Cerebellar cortex (tissue), 1 donor: ENCODE results near the gene ARL6IP6.
A peak's percentile ranks its signal among the peaks of the same experiment; 100 is the strongest.
"Not testable (repeated sequence)": the region's sequence is repeated elsewhere in the genome, so short reads cannot be mapped to it uniquely, and the experiment has no call there.

ENCODE experiments used
- DNase-seq: peaks from one replicate; pipeline ENCODE4 v3.0.0-alpha.2; 2015; ENCODE audit warnings: low spot score

ARL6IP6 gene

DNA sequence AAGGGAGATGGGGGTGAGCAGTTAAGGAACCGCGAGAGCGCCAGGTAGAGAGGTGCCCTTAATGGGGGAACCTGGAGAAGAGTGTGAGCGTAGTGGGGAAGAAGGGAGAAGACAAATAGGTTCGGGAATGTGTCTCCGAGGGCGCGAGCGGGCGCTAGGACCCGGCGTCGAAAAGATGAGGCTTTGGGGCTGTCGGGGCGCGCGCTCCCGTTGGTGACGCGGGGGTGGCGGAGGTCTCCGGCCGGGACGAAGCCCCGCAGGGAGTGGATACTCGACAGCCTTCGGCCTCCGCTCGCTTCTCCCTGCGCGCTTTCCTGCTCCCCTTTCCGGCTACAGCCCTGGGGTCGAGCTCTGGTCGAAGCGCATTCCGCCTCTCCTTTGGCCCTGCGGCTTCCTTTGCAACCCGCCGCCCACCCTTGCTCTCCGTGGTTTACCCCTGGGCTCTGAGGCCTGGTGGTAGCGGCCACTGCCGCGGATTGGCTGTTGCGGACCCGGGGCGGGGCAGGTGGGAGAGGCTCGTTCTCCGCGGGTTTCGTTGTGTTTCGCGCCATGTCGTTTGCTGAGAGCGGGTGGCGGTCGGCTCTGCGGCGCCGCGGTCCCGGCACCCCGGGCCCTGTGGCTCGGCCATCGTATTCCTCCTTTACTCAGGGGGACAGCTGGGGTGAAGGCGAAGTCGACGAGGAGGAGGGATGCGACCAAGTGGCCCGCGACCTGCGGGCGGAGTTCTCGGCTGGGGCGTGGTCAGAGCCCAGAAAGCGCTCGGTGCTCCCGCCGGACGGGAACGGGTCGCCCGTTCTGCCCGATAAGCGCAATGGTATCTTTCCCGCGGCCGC lies at the start of gene ARL6IP6:
Gene ARL6IP6, plus strand, starts transcription at position 545 of the 833 bp plus-strand sequence. Its CDS starts 5 bp downstream, at position 550.
- peak; percentile 94 for DNase-seq

DNA sequence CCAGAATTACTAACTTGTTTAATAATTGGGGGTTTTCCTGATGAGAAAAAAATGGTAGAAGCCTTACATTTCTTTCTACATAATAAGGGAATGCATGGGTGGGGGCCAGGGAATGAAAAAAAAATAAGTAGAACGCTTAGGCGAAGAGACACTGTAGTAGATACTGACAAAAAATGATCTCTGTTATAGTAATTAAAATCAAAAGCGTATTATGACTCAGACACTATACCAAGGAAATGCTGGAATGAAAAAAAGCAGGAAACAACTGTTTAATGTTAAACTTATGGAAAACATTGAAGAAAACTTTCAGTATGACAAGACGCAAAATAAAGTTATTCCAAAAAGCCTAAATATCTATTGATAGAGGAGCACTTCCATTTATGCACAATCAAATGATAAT lies 44.1 kb upstream of the ARL6IP6 start:
- DNase-seq = no peak

DNA sequence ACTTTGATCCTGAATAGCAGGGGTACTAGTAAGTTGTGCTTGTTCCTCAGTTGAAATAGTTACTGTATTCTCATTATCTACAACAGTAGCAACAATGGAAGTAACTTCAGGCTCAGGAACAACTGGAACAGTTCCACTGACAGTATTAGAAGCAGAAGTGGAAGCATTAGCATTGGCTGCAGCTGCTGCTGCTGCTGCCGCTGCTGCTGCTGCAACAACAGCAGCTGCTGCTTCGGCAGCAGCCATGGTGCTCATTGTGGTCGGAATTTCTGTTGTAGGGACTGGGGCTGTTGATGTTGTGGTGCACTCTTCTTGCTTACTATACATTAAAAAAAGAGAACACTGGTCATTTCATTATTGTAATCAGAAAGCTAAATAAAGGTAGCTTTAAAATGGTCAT lies 42.0 kb upstream of the ARL6IP6 start:
- DNase-seq = no peak

DNA sequence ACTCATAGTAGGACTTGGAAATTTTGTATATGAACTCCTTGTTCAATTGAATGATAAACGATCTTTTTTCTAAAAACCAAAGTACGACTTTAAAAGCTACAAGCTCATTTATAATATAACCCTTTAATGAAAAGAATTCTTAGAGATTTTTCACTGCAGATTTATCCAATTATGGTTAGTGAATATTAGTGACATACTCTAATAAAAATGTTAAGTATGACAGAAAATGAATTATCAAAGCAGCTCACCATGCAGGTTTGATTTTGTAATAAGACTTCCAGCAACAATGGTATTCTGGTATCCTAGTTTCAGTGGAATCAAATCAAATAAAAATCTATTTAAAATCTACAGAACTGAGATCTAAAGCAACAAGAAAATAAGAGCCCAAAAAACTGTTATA lies 39.6 kb upstream of the ARL6IP6 start:
- DNase-seq = no peak

DNA sequence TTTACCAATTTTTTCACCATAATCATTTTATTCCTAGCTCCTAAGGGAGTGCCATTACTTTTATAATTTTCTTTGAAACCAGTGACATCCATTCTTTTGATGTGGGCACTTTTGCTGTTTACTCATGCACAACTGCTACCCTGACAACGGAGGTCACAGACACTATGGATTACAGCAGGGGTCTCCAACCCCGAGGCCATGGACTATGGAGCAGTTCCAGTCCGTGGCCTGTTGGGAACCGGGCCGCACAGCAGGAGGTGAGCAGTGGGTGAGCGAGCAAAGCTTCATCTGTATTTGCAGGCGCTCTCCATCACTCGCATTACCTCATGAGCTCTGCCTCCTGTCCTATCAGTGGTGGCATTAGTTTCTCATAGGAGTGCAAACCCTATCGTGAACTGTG lies 35.8 kb upstream of the ARL6IP6 start:
- no peak for DNase-seq

DNA sequence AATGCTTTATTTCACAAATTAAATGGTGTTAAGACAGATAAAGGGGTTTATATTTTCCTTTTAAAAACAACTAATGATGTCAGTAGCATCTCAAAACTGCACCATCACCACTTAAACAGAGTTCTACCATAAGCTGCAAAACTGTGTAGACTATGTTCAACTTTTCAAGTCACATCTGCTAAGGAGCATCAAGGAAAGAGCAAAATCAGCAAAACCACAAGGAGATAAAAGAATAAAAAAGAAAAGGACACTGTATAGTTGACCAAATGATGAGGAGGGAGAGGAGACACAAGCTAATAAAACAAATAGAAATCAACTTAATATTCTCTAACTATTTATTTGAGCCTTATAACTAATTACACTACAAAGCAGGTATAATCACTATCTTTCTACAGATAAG lies 35.0 kb upstream of the ARL6IP6 start:
- DNase-seq = no peak

DNA sequence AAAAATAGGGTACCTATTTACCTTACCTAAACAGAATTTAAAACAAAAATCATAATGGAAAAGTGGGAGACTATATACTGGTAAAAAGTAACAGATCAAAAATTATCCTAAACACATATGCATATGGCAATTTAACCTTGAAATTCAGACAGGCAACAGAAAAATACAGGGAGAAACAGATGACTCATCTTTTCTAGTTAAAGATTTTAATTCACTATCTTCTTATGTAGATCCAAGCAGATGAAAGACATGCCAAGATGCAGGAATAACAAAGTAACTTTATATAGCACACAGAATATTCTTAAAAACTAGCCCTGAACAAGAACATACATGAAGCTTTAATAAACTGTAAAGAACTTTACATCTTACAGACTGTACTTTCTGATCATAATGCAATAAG lies 32.1 kb upstream of the ARL6IP6 start:
- no peak for DNase-seq

DNA sequence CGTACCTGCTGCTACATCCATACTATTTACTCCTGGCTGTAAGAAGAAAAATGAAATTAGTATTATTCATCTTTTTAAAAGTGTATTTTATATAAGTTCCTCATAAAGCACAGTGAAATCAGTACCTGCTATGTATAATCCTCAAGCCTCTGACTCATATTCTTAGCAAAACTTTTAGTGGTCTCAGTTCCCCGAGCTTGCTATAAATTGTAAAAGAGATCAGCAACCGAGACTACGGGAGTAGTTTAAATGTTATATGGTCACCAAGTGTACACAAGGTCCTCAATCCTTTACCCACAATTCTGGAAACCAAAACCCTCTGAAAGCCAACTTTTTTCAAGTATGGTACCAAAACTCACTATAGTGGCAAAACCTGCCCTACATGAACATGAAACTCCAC lies 25.4 kb upstream of the ARL6IP6 start:
- DNase-seq = no peak

DNA sequence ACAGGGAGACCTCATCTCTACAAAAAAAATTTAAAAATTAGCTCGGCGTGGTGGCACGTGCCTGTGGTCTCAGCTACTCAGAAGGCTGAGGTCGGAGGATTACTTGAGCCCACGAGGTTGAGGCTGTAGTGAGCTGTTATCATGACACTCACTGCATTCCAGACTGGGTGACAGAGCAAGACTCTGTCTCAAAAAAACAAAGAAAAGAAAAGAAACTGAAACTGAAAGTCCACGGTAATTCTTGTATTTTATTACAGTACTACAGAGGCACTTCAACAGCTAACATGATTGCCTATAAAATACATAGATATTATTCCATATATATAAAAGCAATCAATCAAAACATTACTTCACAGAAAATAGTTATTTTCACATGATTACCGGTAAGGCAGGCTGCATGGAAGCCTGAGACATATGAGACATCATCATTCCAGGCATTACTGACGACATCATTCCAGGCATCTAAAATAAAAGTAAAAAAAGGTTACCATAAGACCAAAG lies 24.2 kb upstream of the ARL6IP6 start:
- no peak for DNase-seq

DNA sequence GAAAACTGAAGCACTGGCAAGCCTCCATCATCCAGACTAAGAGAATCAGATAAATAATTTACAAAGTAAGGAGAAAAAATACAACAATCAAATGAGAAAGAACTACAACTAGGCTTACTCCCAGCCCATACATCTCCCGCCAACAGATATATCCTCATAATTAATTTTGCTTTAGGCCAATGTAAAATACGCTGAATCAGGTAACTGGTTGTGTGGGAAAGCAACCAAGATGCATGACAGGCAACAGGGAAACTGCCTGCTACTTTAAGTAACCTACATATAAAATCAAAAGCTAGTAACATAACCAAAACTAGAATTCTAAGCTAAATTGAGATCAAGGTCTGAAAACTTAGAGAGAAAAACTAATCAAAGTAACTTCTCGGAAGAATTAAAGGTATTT lies 22.7 kb upstream of the ARL6IP6 start:
- no peak for DNase-seq

DNA sequence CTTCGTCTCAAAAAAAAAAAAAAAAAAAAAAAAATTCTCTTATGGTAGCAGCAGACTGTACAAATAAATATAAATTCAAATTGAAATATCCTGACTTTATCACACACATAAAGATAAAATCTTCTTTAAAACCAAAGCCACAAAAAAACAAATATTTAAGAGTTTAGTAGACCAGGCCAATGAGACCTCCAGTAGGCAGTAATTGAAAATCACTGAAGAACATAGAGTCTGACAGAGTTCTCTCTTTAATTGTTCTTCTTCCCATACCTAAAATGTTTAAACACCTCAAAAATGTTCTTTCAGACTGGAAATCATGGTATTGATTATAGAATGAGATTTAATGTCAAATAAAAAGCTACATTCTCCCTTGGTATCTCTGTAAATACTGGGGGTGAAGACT lies 21.9 kb upstream of the ARL6IP6 start:
- no peak for DNase-seq

DNA sequence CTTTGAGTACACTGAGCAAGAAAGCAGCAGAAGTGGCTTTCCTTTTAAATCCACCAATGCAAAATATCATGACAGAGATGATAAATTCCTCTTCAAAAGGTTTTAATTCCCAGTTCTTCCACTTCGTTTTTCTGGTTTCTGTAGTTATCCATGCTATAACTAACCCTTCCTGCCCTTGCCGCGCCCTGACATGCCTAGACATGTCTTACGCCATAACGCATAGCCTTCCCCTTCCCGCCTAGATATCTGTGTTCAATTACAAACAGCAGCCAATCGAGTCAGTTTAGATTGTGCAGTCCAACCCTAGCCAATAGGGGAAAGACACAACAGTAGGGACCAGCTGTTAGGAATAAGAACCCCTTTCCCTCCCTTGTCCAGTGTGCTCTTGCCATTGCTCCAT lies 17.2 kb upstream of the ARL6IP6 start:
- DNase-seq = no peak

DNA sequence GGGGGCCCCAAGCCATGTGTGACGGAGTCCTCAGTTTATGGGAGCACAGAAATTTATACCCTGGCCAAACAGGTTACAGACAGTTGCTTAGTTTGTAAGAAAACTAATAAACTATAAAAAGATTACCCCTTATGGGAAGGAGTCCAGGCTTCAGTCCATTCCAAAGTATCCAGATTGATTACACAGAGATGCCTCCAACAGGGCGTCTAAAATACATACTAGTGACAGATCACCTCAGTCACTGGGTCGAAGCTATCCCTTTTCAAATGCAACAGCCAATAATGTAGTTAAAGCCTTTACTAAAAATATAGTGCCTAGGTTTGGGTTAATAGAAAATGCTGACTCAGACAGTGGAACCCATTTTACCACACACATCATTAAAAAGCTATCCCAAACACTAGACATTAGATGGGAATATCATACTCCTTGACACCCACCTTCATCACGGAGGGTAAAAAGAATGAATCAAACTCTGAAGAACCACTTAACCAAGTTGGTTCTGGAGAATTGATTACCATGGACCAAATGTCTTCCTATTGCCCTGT lies 11.9 kb upstream of the ARL6IP6 start:
- no peak for DNase-seq

DNA sequence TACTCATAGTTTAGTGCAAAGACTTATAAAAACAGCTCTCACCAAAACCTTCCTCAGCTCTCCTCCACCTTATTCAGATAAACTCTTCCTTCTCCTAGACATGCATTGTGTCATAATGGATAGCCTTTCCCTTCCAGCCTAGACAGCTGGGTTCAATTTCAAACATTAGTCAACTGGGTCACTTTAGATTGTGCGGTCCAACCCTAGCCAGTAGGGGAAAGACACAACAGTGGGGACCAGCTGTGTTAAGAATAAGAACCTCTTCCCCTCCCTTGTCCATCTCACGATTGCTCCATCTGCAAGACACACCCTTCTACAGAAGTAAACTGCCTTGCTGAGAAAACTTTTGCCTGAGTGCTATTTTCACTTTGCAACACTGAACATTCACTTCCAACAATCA lies 9.7 kb upstream of the ARL6IP6 start:
- no peak for DNase-seq

DNA sequence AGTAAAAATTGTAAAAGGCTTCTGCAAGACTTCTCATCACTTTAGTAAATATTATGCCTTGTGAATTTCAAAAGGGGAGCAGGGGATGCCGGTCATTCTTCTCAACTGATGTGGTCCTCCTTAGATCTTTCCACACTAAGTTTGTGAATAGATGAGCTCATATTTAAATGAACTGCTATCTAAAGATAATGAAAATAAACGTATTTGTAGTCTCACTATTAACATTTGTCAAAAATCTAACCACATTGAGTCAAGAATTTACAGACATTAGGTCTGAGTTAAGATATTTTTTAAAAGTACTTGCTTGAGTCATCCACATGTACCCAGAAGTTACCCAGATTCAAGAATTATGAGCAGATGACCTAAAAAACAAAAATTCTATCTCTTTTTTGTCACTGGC lies 7.7 kb upstream of the ARL6IP6 start:
- no peak for DNase-seq

DNA sequence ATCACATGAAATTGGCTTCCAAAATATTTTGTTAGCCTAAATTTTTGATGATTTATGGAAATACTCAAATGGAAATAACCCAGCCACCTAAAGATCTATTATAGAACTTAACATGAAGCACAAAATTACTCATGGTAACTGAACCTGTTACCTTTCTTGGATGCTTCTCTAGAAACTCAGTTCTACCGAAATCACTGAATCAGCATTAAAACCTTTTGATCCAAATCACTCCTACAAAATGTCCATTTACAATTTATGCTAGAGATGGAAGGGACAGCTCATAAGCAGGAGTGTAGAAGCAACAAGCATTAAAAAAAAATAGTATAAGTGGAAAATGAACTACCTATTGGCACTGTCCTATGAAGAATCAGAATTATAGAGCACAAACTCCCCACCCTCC lies 3.3 kb upstream of the ARL6IP6 start:
- no peak for DNase-seq

DNA sequence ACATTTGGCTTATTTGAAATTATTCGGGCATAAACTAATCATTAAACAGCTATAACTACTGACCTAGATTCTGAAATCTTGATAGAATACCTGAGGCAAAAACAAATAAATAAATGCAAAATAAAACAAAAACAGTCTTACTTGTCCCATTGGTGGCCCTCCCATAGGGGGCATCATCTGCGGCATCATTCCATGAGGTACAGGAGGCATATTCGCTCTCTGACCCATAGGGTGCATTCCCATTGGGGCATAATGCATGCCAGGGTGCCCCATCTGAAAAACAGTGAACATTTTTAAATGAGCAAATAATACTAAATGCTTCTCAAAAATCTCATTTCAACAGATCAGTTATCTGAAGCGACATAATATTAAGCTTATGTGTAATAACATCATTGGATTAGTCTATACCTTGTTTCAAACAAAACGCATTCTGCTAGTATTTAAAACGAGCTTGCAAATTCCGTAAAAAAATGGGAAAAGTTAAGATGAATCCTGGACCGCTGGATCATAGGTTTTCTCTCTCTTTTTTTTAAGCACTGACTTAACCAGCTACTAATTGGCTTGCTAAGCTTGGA lies 2.5 kb upstream of the ARL6IP6 start:
- peak; percentile 35 for DNase-seq

DNA sequence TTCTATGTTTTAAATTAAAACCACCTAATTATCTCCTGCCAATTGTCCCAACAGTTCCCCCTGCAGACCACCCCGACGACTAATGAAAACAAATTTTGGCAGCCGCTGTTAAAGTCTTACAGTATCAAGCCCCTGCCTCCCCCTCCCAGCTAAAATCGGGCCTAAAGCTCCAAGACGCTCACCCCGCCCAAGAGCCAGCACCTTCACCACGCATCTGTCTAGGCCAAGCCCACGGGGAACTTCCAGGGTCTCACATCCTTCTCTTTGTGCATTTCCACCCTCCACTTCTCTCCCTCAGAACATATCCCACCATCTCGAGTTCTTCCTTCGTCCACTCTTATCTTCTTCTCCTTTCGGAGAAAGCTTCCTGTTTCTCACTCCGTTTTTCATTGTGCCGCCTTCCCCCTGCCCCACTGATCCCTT lies 1.6 kb upstream of the ARL6IP6 start:
- DNase-seq = no peak

DNA sequence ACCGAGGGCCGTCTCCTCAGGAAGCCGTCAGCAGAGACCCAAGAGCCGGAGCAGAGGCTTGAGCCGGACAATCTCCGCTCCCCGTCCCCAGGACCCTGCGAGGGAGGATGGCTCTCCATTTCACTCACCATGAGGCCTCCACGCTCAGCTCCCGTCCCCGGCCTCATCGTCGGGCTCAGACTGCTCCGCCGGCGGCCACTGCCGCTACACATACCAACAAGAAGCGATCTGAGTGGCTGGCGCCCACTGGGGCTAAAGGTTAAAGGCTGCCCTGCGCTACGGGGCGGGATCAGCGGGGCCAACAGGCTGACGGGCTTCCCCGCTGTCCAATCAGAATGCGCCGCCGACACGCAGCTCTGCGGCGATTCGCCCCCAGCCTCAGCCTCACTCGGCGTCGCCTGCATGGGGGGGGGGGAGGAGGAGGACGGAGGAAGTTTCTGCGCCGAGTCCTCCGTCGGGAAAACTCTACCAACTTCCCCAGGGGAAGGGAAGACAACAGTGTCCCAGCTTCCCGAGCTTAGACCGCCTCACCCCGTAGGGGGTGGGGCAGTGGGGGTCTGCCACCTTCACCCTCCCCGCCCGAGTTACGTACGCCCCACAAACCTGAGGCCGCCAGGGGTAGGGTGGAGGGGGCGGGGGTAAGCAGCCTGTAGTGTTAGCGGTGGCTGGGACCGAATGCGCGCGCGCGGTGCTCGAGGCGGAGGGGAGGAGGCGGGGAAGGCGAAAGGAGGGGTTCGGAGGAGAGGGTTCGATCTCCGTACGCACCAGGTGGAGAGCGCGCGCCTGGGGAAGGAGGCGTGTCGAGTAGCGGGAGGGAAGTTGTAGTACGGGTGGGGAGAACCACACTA lies 968 bp upstream of the ARL6IP6 start, which contains the start of gene PRPF40A:
Gene PRPF40A, minus strand, starts transcription at position 234 of the 848 bp plus-strand sequence. Its CDS starts 22 bp downstream, at position 212.
- peak; percentile 98 for DNase-seq

DNA sequence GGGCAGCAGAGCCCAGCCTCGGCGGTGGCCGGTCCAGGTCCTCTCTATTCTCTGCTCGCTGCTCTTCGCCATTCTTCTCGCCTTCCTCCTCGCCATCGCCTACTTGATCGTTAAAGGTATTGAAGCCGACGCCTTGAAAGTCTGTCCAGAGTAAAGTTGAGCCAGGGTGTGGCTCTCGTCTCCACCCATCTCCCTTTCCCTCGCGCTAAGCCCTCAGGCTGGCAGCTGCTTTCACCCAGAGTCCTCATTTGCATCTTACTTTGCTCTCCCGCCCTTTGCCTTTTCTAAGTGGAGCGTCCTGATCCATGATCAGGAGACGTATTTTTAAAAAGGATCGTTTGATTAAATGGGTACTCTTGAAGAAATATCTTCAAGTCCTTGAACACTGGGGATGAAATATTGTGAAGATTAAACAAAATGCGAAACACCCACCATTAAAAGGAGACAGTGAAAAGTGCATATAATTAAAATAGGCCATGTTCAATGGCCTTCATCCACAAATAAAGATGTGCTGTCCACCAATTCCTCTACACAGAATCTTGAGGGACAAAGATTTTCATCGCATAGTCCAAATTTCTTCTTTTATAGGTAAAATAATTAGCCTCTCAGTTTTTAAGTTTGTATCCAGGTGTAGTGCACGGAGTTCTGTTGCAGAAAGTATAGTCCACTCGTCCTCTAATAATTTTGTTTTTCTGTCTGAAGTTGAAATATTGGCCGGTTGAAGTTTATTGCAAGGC lies 657 bp downstream of the ARL6IP6 start:
- DNase-seq = peak; percentile 66

DNA sequence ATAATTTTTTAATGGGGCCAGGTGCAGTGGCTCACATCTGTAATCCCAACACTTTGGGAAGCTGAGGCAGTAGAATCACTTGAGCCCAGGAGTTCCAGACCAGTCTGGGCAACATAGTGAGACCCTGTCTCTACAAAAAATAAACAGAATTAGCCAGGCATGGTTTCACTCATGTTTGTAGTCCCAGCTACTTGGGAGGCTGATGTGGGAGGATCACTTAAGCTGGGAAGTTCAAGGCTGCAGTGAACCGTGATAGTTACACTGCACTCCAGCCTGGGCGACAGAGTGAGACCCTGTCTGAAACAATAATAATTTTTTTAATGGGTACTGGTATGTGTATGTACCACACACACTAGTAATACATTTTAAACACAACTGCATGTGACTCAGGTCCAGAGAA lies 2.4 kb downstream of the ARL6IP6 start:
- no peak for DNase-seq

DNA sequence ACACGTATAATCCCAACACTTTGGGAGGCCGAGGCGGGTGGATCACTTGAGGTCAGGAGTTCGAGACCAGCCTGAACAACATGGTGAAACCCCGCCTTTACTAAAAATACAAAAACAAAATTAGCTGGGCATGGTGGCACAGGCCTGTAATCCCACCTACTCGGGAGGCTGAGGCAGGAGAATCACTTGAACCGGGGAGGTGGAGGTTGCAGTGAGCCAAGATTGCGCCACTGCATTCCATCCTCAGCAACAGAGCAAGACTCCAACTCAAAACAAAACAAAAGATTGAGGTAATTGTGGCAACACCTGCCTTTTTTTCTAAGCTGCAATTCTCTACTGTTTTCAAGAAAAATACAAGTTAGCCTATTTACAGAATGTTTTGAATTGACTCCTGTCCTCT lies 4.2 kb downstream of the ARL6IP6 start:
- DNase-seq = not testable (repeated sequence)
